ENCODE results near the gene KCNQ5.

The KCNQ5 gene

DNA sequence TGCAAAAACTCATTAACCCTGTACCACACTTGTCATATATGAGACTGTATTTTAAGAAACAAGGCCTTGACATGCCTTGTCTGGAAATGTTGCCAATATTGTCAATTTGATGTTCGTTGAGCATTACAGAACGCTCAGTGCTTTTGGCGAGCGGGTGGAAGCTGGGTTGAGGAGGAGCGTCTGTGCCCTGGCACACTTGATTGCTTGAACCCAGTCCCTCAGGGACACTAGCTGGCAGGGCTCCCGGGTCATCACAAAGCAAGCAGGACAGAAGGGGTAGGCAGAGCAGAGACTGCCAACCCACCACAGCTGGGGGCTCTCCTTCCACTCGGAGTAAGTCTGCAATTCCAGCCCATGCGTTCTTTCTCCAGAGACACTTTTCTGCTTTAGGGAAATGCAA lies 317.1 kb downstream of the KCNQ5 start:
- DNase-seq = no peak
- Histone ChIP-seq H4K8ac (ENCODE audit: low read depth, low read length) (no peak overlapping the region), H3K23ac (ENCODE audit: low read length) (no peak overlapping the region), H4K12ac (ENCODE audit: low read depth, low read length) (no peak overlapping the region), H4K91ac (ENCODE audit: low read depth, low read length) (no peak overlapping the region), H3K18ac (ENCODE audit: low read length) (no peak overlapping the region), H3K4ac (ENCODE audit: low read depth, low read length) (no peak overlapping the region), H3K4me3 (ENCODE audit: low read depth, low read length) (no peak overlapping the region), H3K9me3 (ENCODE audit: insufficient read depth, low read depth, low read length) (no peaks in the 10 kb centered on the region), H2AFZ (ENCODE audit: insufficient read depth, low read length, poor library complexity) (no peak overlapping the region), H2BK120ac (ENCODE audit: insufficient read depth, low read length, poor library complexity) (no peak overlapping the region), H3K79me1 (ENCODE audit: low read length) (no peaks in the 10 kb centered on the region), H3K79me2 (ENCODE audit: control insufficient read depth, insufficient read depth, low read length, poor library complexity) (no peaks in the 10 kb centered on the region), H2AK5ac (ENCODE audit: low read length) (no peak overlapping the region), H3K4me1 (ENCODE audit: control insufficient read depth in 1 of 2, insufficient read depth in 2 of 2, low read length in 2 of 2) (no peaks in the 10 kb centered on the region), H3K36me3 (ENCODE audit: control insufficient read depth in 1 of 2, insufficient read depth in 2 of 2, low read length in 2 of 2) (no peaks in the 10 kb centered on the region), H2BK12ac (ENCODE audit: low read length) (no peak overlapping the region), H3K4me2 (ENCODE audit: low read length) (no peak overlapping the region), H3K27me3 (ENCODE audit: insufficient read depth, low read length) (no peaks in the 10 kb centered on the region), H3K14ac (ENCODE audit: low read length) (no peak overlapping the region), H3K27ac (ENCODE audit: low read depth, low read length) (no peak overlapping the region), H2BK5ac (ENCODE audit: low read depth, low read length, poor library complexity) (no peak overlapping the region), H3K9ac (ENCODE audit: low read length) (no peak overlapping the region)
- no CpG with 5 or more reads among the region's 8 CpGs for WGBS (ENCODE audit: extremely low coverage, insufficient coverage, insufficient read length)

DNA sequence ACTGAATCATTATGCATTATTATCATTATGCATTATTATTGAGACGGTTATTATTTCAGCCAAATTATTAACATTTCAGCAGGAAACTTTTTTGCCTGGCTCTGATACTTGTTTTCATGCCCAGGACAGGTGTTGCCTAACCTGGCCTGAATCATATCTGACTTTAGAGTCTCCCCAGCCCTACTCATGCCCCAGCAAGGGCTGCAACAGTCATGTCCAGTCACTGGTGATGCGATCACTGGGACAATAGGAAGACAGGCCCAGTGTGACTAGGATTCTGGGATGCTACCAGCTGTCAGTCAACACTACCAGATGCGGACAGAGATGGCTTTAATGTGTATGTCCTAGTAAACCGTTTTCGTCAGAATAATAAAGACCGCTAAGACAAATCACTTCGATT lies 318.4 kb downstream of the KCNQ5 start:
- H3K4me1 ChIP-seq (ENCODE audit: control insufficient read depth in 1 of 2, insufficient read depth in 2 of 2, low read length in 2 of 2) = no peaks in the 10 kb centered on the region
- no peak overlapping the region for H3K27ac ChIP-seq (ENCODE audit: low read depth, low read length)
- H3K4me3 ChIP-seq (ENCODE audit: low read depth, low read length) = no peak overlapping the region
- H4K91ac ChIP-seq (ENCODE audit: low read depth, low read length) = no peak overlapping the region
- no peak overlapping the region for H2BK120ac ChIP-seq (ENCODE audit: insufficient read depth, low read length, poor library complexity)
- DNase-seq = no peak
- no peak overlapping the region for H4K8ac ChIP-seq (ENCODE audit: low read depth, low read length)
- H3K18ac ChIP-seq (ENCODE audit: low read length) = no peak overlapping the region
- WGBS (ENCODE audit: extremely low coverage, insufficient coverage, insufficient read length) = no CpG with 5 or more reads among the region's 7 CpGs
- H3K36me3 ChIP-seq (ENCODE audit: control insufficient read depth in 1 of 2, insufficient read depth in 2 of 2, low read length in 2 of 2) = no peaks in the 10 kb centered on the region
- H2AFZ ChIP-seq (ENCODE audit: insufficient read depth, low read length, poor library complexity) = no peak overlapping the region
- no peak overlapping the region for H3K4ac ChIP-seq (ENCODE audit: low read depth, low read length)
- no peak overlapping the region for H4K12ac ChIP-seq (ENCODE audit: low read depth, low read length)
- no peak overlapping the region for H2AK5ac ChIP-seq (ENCODE audit: low read length)
- H3K79me1 ChIP-seq (ENCODE audit: low read length) = no peaks in the 10 kb centered on the region
- H3K4me2 ChIP-seq (ENCODE audit: low read length) = no peak overlapping the region
- H2BK5ac ChIP-seq (ENCODE audit: low read depth, low read length, poor library complexity) = no peak overlapping the region
- H3K9ac ChIP-seq (ENCODE audit: low read length) = no peak overlapping the region
- no peaks in the 10 kb centered on the region for H3K9me3 ChIP-seq (ENCODE audit: insufficient read depth, low read depth, low read length)
- H2BK12ac ChIP-seq (ENCODE audit: low read length) = no peak overlapping the region
- no peaks in the 10 kb centered on the region for H3K79me2 ChIP-seq (ENCODE audit: control insufficient read depth, insufficient read depth, low read length, poor library complexity)
- no peak overlapping the region for H3K23ac ChIP-seq (ENCODE audit: low read length)
- no peak overlapping the region for H3K14ac ChIP-seq (ENCODE audit: low read length)
- H3K27me3 ChIP-seq (ENCODE audit: insufficient read depth, low read length) = no peaks in the 10 kb centered on the region

DNA sequence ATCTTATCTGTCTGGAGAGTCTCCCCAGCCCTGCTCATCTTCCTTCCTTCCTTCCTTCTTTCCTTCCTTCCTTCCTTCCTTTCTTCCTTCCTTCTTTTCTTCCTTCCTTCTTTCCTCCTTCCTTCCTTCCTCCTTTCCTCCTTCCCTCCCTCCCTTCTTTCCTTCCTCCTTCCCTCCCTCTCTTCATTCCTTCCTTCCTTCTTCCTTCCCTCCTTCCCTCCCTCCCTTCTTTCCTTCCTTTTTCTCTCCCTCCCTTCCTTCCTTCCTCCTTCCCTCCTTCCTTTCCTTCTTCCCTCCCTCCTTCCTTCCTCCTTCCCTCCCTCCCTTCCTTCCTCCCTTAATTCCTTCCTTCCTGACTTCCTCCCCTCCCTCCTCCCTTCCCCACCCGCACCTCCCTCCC lies 319.4 kb downstream of the KCNQ5 start:
- H2BK120ac ChIP-seq (ENCODE audit: insufficient read depth, low read length, poor library complexity) = no peak overlapping the region
- no peak overlapping the region for H2BK12ac ChIP-seq (ENCODE audit: low read length)
- no peaks in the 10 kb centered on the region for H3K79me1 ChIP-seq (ENCODE audit: low read length)
- no peak for DNase-seq
- H3K36me3 ChIP-seq (ENCODE audit: control insufficient read depth in 1 of 2, insufficient read depth in 2 of 2, low read length in 2 of 2) = no peaks in the 10 kb centered on the region
- no peak overlapping the region for H3K4me2 ChIP-seq (ENCODE audit: low read length)
- no peak overlapping the region for H3K23ac ChIP-seq (ENCODE audit: low read length)
- H3K27ac ChIP-seq (ENCODE audit: low read depth, low read length) = no peak overlapping the region
- H3K4ac ChIP-seq (ENCODE audit: low read depth, low read length) = no peak overlapping the region
- no peaks in the 10 kb centered on the region for H3K27me3 ChIP-seq (ENCODE audit: insufficient read depth, low read length)
- no peak overlapping the region for H2BK5ac ChIP-seq (ENCODE audit: low read depth, low read length, poor library complexity)
- H2AK5ac ChIP-seq (ENCODE audit: low read length) = no peak overlapping the region
- no peaks in the 10 kb centered on the region for H3K79me2 ChIP-seq (ENCODE audit: control insufficient read depth, insufficient read depth, low read length, poor library complexity)
- no peak overlapping the region for H3K18ac ChIP-seq (ENCODE audit: low read length)
- no peak overlapping the region for H4K91ac ChIP-seq (ENCODE audit: low read depth, low read length)
- H3K4me1 ChIP-seq (ENCODE audit: control insufficient read depth in 1 of 2, insufficient read depth in 2 of 2, low read length in 2 of 2) = no peaks in the 10 kb centered on the region
- H3K9ac ChIP-seq (ENCODE audit: low read length) = no peak overlapping the region
- H3K4me3 ChIP-seq (ENCODE audit: low read depth, low read length) = no peak overlapping the region
- WGBS (ENCODE audit: extremely low coverage, insufficient coverage, insufficient read length) = 100% methylated on average over 1 of the region's 1 CpG
- H4K12ac ChIP-seq (ENCODE audit: low read depth, low read length) = no peak overlapping the region
- H4K8ac ChIP-seq (ENCODE audit: low read depth, low read length) = no peak overlapping the region
- H2AFZ ChIP-seq (ENCODE audit: insufficient read depth, low read length, poor library complexity) = no peak overlapping the region
- no peaks in the 10 kb centered on the region for H3K9me3 ChIP-seq (ENCODE audit: insufficient read depth, low read depth, low read length)
- no peak overlapping the region for H3K14ac ChIP-seq (ENCODE audit: low read length)

DNA sequence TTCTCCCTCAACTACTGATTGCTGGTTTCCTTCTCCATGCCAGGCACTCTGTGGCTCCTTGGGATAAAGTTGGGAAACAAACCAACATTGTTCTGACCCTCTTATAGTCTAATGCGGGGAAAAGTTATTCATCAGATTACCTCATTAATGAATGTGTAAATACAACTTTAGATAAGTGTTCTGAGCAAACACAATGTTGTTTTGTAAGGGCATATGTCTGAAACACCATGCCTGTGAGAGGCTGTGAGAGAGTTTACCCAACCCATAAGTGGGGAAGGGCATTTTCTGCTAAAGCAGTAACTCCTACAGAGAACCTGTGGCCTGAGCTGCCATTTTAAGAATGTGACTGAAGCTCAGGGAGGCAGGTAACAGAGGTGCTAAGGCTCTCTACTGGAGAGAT lies 319.9 kb downstream of the KCNQ5 start:
- no peak overlapping the region for H3K18ac ChIP-seq (ENCODE audit: low read length)
- no peak overlapping the region for H4K91ac ChIP-seq (ENCODE audit: low read depth, low read length)
- no peak overlapping the region for H3K4me2 ChIP-seq (ENCODE audit: low read length)
- no CpG with 5 or more reads among the region's 1 CpG for WGBS (ENCODE audit: extremely low coverage, insufficient coverage, insufficient read length)
- H2BK5ac ChIP-seq (ENCODE audit: low read depth, low read length, poor library complexity) = no peak overlapping the region
- no peaks in the 10 kb centered on the region for H3K4me1 ChIP-seq (ENCODE audit: control insufficient read depth in 1 of 2, insufficient read depth in 2 of 2, low read length in 2 of 2)
- no peaks in the 10 kb centered on the region for H3K9me3 ChIP-seq (ENCODE audit: insufficient read depth, low read depth, low read length)
- H3K23ac ChIP-seq (ENCODE audit: low read length) = no peak overlapping the region
- no peak overlapping the region for H3K4me3 ChIP-seq (ENCODE audit: low read depth, low read length)
- H2AK5ac ChIP-seq (ENCODE audit: low read length) = no peak overlapping the region
- no peak overlapping the region for H3K4ac ChIP-seq (ENCODE audit: low read depth, low read length)
- H2BK120ac ChIP-seq (ENCODE audit: insufficient read depth, low read length, poor library complexity) = no peak overlapping the region
- no peak overlapping the region for H3K9ac ChIP-seq (ENCODE audit: low read length)
- H2AFZ ChIP-seq (ENCODE audit: insufficient read depth, low read length, poor library complexity) = no peak overlapping the region
- H2BK12ac ChIP-seq (ENCODE audit: low read length) = no peak overlapping the region
- DNase-seq = no peak
- no peaks in the 10 kb centered on the region for H3K79me1 ChIP-seq (ENCODE audit: low read length)
- H4K8ac ChIP-seq (ENCODE audit: low read depth, low read length) = no peak overlapping the region
- no peaks in the 10 kb centered on the region for H3K27me3 ChIP-seq (ENCODE audit: insufficient read depth, low read length)
- no peaks in the 10 kb centered on the region for H3K36me3 ChIP-seq (ENCODE audit: control insufficient read depth in 1 of 2, insufficient read depth in 2 of 2, low read length in 2 of 2)
- no peak overlapping the region for H3K14ac ChIP-seq (ENCODE audit: low read length)
- H3K27ac ChIP-seq (ENCODE audit: low read depth, low read length) = no peak overlapping the region
- no peak overlapping the region for H4K12ac ChIP-seq (ENCODE audit: low read depth, low read length)
- H3K79me2 ChIP-seq (ENCODE audit: control insufficient read depth, insufficient read depth, low read length, poor library complexity) = no peaks in the 10 kb centered on the region
